ENCODE results near the gene TTC9B.
"Not testable (repeated sequence)": the region's sequence is repeated elsewhere in the genome, so short reads cannot be mapped to it uniquely, and the experiment has no call there.

Gene TTC9B

DNA sequence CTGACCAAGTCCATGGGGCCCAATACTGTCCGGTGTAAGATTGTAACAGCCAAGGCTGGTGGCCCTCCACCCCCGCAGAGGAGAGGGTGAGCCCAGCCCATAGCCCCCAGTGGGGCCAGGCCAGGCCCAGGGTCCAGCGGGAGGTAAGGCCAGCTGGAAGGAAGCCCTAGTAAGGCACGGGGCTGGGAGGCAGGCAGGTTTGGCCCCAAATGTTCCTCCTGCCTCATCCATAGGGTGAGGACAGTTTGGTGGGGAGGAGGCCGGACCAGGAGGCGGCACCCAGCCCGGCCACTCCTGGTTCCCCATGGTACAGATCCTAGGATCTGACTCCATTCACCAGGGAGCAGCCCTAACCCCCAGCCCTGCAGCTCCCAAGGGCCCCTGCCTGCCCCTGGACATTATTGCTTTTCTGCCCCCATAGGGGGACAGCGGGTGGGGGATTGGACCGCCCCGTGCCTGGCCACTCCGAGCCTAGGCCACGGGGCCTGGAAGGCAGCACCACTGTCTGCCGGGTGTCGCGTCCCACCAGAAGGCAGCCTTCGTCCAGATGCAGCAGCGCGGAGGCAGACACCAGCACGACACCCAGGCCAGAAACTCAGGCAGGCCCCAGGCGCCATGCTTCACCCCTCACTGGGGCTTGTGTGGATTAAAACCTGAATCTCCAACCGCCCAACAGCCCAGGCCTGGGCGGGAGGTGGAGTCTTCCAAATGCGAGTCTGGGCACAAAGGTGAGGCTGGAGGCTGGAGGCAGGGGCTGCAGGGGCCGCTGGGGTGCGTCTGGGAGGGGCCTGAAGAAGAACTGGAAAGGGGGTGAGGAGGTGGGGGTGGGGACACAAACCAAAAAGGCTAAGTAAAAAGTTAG, 15.0 kb upstream of the TTC9B start:
- DNase-seq (ENCODE audit: low spot score), result no peak

DNA sequence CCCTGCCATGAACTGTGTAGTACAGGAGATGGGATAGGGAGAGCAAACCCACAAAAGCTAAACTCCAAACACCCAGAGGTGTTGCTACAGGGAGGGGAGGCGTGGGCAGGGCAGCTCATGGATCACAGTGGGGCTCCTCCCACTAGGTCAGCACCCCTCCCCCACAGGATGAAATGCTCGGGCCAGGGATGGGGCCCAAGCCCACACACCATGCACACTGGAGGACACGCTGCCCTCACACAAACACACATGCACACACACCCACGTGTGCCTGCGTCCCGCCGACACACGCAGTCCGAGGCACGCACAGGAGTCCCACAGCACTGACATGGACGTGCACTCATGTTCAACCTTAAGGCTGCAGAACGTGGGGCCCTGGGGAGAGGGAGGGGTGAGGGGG, 14.3 kb upstream of the TTC9B start:
- DNase-seq (ENCODE audit: low spot score), result peak; percentile 48

DNA sequence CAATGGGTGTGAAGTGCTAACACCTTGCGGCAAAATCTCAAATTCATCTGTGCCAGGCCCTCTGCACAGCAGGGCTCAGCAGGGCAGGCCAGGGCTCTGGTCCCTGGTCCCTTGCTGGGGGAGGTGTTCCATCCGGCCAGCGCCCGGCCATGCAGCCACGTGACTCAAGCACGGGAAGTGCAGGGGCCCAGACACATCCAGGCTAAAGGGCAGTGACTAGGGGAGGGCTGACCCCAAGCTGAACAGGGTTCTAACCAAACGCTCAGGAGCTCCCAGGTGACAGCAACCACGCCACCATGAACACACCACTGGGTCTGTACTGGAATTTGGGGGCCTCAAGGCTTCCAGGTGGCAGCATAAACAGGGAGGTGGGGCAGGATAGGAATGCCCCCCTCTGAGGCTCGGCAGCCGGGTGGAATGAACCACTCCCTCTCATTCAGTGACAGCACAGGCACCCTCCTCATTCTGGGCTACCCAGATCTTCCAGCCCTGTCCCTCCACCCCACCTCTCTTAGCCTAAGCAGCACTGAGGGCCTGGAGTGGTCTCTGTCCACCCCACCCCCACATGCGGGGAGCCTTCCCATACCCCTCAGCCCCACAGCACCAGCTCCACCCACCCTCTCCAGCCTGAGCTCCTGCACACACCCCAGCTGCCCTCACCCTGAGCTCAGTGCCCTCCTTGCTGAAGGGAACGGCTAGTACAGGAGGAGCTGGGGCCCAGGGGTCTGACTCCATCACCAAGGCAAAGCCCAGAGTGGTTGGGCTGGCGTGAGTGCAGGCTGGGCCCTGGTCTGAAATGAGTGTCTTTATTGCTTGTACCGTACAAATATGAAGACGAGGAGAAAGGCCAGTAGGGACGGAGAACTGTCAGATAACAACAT, 13.6 kb upstream of the TTC9B start:
- DNase-seq (ENCODE audit: low spot score), result peak; percentile 54

DNA sequence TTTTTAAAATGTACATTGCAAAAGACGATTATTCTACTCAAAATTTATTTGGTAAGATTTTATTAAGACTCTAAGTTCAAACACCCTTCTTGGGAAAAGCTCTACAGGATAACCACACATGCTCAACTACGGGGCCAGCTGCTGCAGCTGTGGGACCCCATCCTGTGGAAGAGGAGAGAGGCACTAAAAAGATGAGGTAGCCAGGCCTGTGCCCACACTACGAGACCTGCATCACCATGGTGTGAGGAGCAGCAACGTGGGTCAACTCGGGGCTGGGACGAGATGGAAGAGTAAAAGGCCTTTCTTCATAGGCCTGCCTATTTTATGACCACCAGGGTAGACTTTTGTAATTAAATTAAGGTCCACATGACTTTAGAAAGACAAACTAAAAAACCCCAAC, 12.9 kb upstream of the TTC9B start:
- no peak for DNase-seq (ENCODE audit: low spot score)

DNA sequence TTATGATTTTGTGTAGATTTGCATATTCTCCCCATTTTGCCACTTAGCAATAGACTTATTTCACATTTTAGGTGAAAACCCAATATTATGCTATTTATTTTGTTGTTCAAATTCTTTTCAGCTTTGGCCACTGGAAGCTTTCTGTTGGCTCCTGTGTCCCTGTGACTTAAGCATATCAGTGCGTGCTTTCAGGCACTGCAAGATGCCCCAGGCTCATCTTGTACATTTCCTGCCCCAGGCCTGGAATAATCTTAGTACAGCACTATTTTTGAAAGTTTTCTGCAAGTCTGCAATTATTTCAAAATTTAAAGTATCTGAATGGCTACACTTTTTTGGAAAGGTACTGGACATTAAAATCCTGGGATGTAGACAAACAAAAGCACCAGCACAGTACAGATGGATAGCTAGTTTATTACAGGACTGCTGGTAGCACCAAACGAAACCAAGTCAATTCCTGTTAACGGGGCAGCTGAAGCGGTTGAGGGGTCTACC, 11.8 kb upstream of the TTC9B start:
- no peak for DNase-seq (ENCODE audit: low spot score)

DNA sequence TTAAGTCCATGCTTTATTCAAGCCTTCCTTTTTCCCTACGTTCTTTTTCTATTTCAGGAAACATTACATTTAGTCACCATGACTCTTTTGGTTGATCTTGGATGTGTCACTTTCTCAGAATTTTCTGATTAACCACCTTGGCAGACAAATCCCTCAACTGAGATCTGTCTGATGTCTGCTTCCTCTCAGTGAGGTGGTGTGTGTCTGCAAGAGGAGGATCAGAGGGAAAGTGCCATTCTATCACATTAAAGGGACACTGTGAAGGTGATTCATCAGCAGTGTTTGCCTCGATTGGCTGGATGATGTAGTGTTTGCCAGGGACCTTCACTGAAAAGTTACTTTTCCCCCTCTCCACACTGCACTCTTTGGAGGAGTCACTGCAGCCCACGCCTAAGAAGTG, 11.3 kb upstream of the TTC9B start:
- peak; percentile 49 for DNase-seq (ENCODE audit: low spot score)

DNA sequence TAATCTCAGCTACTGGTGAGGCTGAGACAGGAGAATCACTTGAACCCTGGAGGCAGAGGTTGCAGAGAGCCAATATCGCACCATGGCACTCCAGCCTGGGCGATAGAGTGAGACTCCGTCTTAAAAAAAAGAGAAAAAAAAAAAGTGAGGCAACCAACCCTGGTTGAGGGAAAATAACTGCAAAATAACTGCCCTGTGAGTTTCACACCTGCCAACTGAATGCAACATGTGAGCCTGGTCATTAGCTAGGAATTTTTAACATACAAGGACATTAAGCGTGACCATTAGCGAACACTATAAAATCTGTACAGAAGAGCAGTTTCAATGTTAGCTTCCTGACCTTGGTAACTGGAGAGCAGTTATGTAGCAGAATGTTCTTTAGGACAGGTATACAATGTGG, 10.7 kb upstream of the TTC9B start:
- DNase-seq (ENCODE audit: low spot score), result no peak

DNA sequence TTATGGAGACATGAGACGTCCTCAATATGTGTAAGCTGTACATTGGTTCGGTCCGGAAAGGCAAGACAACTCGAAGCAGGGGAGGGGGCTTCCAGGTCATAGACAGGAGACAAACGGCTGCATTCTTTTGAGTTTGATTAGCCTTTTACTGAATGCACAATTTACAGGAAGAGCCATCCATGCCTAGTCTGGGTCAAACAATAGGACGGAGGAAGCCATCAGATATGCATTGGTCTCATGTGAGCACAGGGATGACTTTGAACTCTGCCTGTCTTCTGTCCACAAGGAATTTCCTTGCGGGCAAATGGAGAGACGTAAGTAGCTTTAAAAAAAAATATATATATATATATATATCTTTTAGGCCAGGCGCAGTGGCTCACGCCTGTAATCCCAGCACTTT, 10.2 kb upstream of the TTC9B start:
- DNase-seq (ENCODE audit: low spot score), result no peak

DNA sequence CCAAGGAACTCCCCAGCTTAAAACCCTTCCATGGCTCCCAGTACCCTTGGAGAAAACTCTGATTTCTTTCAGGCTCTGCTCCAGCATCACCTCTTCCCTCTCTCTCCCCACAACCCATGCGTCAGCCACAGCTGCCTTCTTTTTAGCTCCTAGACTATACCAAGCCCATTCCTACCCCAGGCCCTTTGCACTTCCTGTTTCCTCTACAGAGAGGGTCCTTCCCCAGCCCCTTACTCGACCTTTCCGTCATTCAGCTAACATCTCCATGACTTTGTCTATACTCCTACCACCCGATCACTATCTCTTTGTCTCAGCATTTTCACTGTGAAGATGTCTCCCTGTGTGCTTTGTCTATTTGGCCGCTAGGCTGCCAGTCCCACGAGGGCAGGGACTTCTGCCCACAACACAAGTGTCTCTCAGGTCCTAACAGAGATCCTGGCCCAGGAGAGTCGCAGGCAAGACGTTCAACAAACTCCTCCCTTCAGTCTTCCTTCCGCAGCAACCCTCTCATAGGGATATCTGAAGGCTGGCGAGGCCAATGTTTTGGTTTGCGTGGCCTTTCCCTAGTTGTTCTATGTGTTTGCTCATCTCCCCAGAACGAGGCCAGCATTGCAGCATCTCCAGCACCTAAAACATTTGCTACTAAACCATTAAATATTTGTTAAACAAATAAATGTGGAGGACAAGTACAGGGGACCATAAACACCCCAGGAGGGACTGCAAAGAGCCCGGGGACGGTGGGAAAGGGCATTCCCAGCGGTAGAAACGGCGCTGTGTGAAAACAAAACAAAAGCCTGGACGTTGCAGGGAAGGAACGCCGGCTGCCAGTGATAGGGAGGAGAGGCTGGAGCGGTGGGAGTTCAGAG, 7.5 kb upstream of the TTC9B start:
- peak; percentile 56 for DNase-seq (ENCODE audit: low spot score)

DNA sequence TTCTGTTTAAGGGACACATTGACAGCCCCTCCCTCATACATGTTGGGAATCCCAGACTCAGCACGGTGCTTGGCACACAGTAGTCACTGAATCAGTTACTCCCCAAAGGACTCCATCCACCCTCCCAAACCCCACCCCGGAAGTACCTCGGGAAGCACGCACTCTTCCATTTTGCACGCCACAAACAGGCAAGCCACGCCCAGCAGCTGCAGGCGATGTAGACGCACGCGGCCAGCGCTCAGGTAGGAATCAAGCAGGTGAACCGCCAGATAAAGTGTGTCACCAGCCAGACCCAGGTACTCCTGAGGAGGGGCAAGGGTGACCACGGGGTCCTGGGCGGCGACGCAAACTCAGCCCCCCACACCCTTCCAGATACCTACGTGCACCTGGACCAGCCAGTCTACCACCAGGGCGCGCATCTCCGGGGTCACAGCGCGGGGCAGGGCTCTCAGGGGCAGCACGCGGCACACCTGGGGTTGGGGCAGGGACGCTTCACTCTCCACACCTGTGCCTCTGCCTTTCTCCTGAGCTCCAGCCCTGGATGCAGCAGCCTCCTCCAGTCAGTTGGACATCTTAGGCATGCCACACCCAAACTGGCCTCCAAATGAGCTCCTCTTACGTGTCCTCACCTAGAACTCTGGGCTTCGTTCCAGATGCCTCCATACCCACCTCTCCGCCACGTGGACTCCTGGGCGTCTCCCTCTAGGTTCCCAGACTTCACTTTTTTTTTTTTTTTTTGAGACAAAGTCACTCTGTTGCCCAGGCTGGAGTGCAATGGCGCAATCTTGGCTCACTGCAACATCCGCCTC, 6.4 kb upstream of the TTC9B start:
- DNase-seq (ENCODE audit: low spot score), result no peak

DNA sequence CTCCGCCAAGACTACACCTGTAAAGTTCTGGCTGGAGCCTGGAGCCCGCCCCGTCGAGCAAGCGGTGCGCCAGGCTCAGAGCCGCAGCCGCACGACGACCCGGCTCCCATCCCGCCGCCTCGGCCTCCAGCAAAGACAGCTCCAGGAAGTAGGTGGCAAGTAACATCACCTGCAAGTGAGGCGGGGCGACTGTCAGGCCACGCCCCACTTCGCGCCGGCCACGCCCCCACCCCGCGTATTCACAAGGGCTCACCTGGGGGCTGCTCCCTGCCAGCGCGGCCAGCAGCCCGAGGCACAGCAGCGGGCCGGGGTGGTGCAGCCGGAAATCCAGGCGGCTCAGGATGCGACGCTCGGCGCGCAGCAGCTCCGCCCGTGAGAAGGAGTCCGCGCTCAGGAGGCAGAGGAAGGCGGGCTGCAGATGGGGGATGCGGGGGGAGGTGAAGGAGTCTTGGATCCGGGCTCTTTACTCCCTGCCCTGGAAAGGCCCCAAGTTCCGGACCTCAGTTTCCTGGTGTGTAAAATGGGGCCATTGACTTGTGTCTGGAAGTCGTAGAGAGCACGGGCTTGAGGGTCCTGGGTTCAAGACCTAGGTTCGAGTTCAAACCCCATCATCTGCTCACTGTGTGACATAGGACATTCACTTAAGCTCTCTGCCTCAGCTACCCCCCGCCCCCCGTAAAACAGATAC, 5.1 kb upstream of the TTC9B start:
- no peak for DNase-seq (ENCODE audit: low spot score)

DNA sequence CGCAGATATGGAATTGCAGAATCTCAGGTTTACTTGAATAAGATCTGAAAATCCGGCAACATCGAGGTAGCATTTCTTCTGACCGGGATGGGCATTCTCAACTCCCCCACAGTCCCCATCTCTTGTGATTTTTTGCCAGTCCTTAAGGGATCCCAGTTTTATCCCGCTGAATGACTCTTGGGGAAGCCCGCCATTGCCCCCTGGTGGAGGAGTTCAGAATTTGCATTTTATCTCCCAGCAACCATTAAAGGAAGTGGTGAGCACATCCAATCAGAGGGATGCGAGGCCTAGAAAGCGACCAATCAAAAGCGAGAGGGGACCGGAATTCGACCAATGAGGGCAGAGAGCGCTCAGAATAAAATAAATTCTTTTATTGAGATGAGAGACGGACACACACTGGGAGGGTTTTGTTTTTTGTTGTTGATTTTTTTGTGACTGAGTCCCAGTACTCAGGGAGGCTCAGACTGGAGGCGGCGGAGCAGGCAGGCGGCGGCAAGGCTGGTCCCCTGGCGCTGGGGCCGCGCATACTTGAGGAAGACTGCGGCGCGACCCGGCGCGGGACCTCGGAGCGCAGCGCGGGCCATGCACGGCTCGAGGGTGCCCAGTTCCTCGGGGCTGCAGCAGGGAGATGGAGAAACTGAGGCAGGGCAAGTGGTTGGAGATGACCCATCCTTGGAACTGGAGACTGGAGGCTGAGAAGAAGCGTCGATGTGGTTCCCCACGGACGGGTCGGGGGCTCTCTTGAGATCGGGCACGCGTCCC, 3.9 kb upstream of the TTC9B start:
- DNase-seq (ENCODE audit: low spot score), result peak; percentile 96

DNA sequence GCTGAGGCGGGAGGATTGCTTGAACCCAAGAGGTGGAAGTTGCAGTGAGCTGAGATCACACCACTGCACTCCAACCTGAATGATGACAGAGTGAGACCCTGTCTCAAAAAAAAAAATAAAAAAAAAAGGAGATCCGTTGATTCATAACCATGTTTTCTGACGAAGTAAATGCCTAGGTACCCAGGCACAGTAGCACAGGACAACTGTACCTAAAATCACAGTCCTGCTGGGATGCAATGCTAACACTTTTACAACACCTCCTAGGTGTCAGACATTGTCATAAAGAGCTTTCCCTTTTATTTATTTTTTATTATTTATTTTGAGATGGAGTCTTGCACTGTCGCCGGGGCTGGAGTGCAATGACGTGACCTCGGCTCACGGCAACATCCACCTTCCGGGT, 2.5 kb upstream of the TTC9B start:
- DNase-seq (ENCODE audit: low spot score), result no peak

DNA sequence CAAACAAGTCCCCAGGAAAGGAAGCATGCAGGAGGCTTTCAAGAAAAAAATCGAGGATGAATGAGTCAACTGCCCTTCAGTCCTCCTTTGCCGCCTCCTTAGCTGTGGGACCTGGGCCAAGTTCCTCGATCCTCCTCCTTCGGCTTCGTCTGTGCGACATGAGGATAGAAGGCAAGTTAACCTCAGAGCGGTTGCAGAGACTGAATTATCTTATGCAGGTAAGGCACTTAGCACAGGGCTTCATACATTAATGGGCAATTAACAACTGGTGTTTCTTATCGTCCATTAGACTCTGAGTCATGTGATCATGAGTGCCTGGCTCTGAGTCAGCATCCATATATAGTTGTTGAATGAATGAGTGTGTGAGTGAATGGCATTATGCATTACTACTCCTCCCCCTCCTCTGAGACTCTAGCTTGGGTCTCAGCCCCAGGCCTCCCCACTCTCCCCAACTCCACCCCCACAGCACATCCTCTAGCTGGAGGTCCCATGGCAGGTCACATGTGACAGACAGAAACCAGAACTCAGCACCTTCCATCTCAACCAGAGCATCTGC, 1.6 kb upstream of the TTC9B start:
- no peak for DNase-seq (ENCODE audit: low spot score)

DNA sequence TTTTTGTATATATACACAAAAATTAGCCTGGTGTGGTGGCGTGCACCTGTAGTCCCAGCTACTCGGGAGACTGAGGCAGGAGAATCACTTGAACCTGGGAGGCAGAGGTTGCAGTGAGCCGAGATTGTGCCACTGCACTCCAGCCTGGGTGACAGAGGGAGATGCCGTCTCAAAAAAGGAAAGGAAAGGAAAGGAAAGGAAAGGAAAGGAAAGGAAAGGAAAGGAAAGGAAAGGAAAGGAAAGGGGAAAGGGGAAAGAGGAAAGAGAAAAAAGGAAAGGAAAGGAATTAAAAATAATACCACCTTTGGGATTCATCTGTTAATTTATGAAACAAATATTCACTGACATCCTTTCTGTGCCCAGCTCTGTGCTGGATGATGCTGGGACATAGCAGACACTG, 845 bp upstream of the TTC9B start:
- not testable (repeated sequence) for DNase-seq (ENCODE audit: low spot score)

DNA sequence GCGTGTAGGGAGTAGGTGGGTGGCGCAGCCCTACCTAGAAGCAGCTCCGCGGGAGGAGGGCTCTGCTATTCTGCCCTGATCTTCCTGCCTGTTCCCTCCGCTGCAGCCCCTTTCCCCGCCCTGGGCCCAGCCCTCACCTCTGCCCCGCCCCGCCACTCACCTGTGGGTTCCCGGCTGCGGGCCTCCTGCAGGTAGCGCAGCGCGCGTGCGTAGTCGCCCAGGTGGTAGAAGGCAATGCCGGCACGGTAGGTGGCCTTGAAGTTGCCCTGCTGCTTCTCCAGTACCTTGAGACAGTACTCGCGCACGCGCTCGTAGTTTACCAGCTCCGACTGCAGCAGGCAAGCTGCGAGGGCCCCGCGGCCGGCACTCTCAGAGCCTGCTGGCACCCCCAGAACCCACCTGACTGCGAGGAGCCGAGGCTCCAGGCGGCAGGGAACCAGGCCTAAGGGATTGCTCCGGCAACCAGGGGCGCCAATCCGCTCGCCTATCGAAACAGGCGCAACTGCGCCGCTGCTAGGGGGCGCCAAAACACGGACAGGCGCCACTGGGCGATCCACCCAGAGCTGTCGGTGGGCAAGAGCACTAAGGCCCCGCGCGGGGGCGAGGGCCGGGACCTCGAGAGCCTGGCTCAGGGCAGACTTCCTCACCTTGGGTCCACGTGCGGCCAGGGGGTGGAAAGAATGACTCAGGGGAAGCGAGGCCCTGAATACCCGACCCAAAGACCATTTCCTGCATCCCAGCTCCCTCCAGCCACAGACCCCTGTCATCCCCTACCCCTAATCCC, 965 bp downstream of the TTC9B start:
- DNase-seq (ENCODE audit: low spot score), result no peak

DNA sequence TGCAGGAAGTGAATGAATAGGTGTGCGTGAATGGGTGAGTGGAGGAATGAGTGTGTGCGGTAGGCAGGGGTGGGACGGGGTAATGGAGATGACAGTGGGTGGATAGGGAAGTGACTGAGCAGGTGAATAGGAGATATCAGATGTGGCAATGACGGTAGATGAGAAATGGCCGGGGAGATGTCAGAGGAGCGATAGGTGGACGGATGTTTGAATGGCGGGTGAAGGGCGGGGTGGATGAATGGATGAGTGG, 1.5 kb downstream of the TTC9B start:
- DNase-seq (ENCODE audit: low spot score), result no peak

DNA sequence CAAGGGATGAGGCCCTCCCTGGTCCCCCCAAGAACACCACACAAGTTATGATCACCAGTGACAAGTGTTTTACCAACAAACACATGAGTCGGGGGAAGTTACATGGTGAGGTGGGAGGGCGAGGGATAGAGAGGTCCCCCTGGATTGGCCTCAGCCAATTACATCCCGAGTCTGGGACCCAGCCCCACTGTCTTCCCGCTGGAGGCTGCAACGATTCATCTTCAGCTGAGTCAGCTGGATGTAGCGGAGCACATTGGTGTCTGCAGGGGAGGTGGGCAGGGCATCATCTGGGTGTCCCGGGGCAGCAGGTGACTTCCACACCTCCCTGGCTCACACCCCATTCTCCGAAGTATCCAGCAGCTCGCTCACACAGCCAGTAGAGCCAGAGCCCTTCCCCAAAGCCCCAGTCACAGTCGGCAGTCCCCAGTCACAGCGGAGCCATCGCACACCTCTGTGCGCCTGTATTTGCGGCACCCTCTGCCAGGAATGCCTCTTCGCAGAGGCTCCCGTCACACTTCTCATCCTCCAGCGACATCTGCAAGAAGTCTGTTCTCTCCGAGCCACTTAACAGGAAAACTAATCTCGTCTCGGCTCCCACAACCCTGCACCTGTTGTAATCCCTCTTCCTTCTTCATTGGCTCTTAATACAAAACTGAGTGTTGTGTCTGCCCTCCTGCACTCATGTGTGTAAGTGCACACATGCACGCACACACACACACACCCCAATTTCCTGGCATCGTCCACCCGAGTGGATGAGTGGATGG, 2.0 kb downstream of the TTC9B start:
- no peak for DNase-seq (ENCODE audit: low spot score)
